Measurements from ENCODE around the gene BMX.

Gene BMX

DNA sequence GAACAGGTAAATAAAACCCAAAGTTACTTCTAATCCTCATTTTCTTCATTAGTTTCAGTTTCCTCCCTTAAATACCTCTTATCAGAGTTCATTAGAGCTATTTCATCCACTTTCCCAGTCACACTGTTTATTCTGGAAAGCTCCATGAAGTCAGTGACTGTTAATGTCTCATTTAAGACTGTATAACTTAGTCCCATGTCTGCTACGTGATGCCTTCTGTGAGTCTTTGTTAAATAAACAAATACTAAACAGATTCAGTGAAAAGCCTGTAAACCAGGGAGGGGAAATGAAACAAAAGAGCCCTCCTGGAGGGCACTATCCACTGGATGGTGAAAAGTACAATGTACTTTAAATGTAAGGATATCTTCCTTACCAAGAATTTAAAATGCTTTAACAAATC is 75.4 kb downstream of the BMX start:
- DNase-seq: no peak

DNA sequence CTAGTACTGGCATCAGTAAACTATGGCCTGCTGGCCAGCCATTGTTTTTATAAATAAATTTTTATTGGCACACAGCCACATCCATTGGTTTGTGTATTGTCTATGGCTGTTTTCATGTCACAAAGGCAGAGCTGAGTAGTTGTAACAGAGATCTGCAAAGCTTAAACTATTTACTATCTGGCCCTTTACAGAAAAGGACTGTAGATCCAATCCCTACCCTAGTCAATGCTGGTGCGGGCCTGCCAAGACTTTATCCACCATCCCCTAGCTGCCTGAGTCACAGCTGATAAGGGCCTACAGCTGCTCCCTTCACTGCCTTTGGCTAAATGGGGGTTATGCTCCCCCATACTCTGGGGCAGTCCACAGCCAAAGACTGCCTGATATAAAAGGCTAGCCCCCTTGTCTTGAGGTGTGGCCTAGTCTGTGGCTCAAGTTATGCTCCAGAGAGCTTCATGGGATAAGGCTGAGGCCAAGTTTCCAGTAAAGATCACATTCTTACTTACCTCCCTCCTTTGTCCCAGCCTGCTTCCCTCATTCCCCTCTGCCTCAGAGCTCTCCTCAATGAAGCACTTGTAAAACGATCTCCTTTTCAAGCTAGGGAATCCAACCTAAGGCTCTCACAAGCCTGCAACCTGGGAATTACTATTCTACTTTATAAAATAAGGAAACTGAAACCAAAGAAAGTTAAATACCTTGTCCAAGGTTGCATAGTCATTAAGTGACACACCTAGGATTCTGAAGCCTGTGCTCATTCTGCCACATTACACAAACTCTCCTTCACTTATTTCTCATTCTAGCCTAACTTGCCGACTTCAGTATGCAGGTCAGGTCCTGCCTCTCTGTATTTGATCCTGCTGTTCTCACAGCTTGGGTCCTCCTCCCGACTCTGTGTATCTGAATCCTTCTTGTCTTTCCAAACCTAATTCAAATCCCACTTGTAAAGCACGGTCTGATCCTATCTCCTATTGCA is 79.5 kb downstream of the BMX start:
- no peak for DNase-seq

DNA sequence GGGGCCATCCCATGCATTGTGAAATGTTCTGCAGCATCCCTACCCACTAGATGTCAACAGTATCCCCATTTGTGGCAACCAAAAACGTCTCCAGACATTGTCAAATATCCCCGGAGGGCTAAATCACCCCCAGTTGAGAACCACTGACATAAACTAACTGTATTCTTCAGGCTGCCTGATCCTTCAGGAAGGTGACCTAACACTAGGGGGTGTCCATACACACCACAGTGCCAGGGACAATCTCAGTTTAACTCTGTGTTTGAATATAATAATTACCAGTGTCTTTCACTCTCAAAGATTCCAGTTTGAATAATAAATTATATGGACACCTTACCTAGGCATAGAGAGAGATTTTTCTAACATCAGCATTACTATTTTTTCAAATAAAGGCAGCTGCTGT is 93.8 kb downstream of the BMX start:
- DNase-seq: no peak

DNA sequence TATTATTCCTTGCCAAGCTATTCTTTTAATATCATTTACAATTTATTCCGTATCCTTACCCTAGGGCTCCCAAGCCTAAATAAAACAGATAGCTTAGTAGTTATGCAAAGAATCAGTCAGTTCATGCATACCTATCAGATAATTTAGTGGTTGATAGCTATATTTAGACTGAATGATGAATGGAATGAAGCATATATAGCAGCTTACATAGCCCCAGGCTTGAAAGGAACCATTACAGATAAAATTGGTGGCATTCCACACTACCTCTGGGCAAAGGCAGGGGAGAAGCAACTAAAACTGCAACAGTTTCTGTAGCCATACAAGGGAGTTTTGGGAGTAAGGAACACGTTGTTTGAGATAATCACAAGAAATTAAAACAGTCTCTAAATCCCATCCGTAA is 97.4 kb downstream of the BMX start:
- DNase-seq: no peak

DNA sequence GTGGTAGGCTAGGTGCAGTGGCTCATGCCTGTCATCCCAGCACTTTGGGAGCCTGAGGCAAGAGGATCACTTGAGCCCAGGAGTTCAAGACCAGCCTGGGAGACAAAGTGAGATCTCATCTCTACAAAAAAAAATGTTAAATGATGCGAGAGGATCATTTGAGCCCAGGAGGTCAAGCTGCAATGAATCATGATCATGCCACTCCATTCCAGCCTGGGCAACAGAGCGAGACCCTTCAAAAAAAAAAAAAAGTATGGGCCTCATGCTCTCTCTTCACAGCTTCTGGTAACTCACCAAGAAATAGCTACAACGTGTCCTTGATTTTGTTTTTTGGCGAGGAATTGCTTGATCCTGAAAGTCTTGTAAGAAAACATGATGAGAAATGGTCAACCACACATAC is 98.9 kb downstream of the BMX start:
- DNase-seq: no peak

DNA sequence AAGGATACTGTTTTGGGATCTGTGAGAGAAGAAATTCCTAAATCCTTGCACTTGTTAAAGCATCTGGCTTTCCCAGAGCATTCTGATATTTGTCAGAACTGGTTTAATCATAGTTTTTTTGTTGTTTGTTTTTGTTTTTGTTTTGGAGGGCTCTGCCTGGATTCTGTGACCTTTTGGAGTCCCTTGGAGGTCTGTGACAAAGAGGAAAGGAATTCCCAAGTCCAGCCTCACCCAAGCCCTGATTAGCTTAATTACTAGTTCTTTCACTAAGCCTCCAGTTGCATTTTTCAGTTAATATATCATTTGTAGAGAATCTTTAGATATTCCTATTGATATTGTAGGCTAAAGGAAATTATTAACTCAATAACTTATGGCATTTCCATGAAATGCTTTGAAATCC is 99.4 kb downstream of the BMX start:
- DNase-seq: no peak

DNA sequence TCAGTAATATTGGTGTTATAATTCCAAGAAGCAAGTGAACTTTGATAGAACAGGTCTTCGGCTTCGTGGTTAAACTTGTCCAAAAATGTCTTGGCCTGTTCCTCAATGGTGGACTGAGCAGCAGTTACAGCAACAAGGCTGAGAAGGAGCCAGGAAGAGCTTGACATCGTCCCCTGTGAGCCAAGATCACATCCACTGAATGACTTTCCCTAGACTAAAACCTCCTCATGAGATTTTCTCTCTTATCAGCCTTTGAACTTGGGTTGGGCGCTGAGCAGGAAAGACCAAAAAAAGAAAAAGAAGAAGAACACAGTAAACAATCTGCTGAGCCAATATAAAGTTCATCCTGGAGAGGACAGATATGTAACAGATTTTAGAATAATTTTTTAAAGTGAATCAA is 100.1 kb downstream of the BMX start, which contains the start of gene ACE2:
Gene ACE2 (minus strand): TSS at position 216 of the 400 bp plus-strand sequence. CDS start 49 bp downstream, at position 167.
- DNase-seq: no peak

DNA sequence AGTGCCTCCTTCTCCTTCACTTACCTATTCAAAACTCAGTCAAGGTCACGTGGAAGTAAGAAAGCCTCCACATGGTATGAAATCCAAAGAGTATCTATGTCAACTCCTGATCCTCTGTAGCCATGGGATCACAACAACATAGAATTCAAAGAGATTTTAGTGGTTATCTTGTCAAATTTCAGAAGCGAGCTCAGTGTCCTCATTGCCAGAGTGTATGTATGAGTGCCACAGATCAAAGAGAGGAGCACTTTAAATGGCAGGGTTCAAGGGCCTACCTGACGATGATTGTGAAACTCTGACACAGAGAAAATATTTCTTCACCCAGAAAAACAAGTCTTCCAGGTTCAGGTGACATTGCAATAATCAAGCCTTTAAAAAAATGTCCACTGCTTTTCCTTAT is 101.3 kb downstream of the BMX start:
- DNase-seq: no peak

DNA sequence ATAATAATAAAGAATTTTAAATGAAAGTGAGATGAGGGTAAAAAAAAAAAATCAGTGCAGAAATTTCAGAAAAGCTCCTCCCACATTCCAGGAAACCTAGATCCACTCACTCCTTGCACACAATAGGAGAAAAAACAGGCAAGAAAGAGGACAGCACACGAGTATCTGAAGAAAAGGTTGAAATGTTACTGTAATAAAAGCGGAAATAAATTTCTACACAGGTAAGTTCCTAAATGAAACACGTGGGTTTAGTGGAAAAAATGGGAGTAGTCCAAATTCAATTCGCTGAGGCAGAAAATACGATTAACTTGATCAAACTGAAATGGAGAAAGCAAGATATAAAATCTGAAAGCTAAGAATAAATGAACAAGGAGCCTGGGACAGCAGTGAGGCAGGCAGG is 102.2 kb downstream of the BMX start:
- DNase-seq: no peak

DNA sequence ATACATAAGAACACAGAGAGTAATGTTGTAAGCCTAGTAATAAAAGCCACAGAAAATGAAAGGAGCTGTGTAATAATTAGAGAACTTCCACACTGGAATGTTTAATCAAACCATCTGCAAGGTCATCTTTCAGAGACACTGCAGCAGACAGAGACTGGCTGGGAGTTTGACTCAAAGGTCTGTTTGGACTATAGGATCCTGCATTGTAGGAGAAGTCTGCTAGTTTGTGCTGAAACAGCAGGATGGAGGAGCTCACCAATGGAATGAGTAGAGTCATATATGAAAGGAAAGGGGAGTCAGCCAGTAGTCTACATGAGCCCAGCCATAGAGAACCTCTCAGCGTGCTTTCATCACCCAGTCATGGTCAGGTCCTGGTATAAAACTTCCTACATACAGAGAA is 104.6 kb downstream of the BMX start:
- no peak for DNase-seq

All from left hindlimb (tissue), 1 donor.